Fibroblast of the aortic adventitia (primary cell): ENCODE results near the gene ZBTB7A. TPM values are rescaled to one million over a fixed set of nuclear protein-coding genes. Genes with fewer than 3 reads are reported as not detected.

ENCODE experiments used
- DNase-seq: peaks from one replicate; pipeline ENCODE4 v3.0.0-alpha.2; 2010; ENCODE audit warnings: low read depth
- H3K4me3 ChIP-seq: 2 replicates; pipeline ENCODE4 v1.5.1; 2011; ENCODE audit warnings: low read depth, mild to moderate bottlenecking, control low read depth, low read length, moderate library complexity
- CTCF ChIP-seq: IDR thresholded peaks from 2 replicates; pipeline ENCODE4 v1.5.1; 2011; ENCODE audit warnings: mild to moderate bottlenecking, low read length, control low read depth, inconsistent platforms; ENCODE audit not compliant: insufficient read depth
- total RNA-seq: library from RNA; depleted of rRNA; stranded (reverse); fragments of >200 nt; gene quantifications from 2 replicates; pipeline ENCODE4 v1.2.3, GENCODE V29; 2012; ENCODE audit warnings: low replicate concordance

The ZBTB7A gene
- total RNA-seq, 1 donor: 31.6 TPM

- no peak for TF ChIP-seq CTCF
- no peak overlapping the region for H3K4me3 ChIP-seq
- DNase-seq: no peak
Observed at GRCh38 chr19:4109626-4109945, 42.9 kb upstream of the ZBTB7A start.

- DNase-seq: no peak
- no peak for TF ChIP-seq CTCF
- no peak overlapping the region for H3K4me3 ChIP-seq
Observed at GRCh38 chr19:4108767-4109625, 42.3 kb upstream of the ZBTB7A start.

GRCh38 chr19:4103080-4103433 is 36.4 kb upstream of the ZBTB7A start:
- DNase-seq: no peak
- H3K4me3 ChIP-seq: no peak overlapping the region
- no peak for TF ChIP-seq CTCF

- DNase-seq: no peak
- no peak overlapping the region for H3K4me3 ChIP-seq
- no peak for TF ChIP-seq CTCF
Observed at GRCh38 chr19:4102339-4103079, 35.8 kb upstream of the ZBTB7A start.

GRCh38 chr19:4101496-4101770 is 34.7 kb upstream of the ZBTB7A start:
- no peak overlapping the region for H3K4me3 ChIP-seq
- TF ChIP-seq CTCF: no peak
- DNase-seq: no peak

GRCh38 chr19:4100647-4101495 is 34.2 kb upstream of the ZBTB7A start:
- TF ChIP-seq CTCF: no peak
- no peak for DNase-seq
- no peak overlapping the region for H3K4me3 ChIP-seq
